Thymus (tissue), 11 donors: ENCODE results near the gene DGAT2. TPM values are rescaled to one million over a fixed set of nuclear protein-coding genes. Genes with fewer than 3 reads are reported as not detected.

ENCODE experiments used
- DNase-seq, 9 donors: peaks; one replicate each; pipeline ENCODE4 v3.0.0-alpha.2; 2013; ENCODE audit warnings: low spot score in 9 of 9, low read depth in 6 of 9, missing footprints in 1 of 9
- H3K27ac ChIP-seq, 2 donors: one replicate each; pipeline ENCODE4 v1.5.1; 2013; ENCODE audit warnings: control low read depth in 1 of 2, low read depth in 1 of 2, low read length in 1 of 2, mild to moderate bottlenecking in 1 of 2, moderate library complexity in 1 of 2
- H3K27me3 ChIP-seq, 2 donors: one replicate each; pipeline ENCODE4 v1.5.1; 2013; ENCODE audit warnings: low read length in 1 of 2; ENCODE audit not compliant: control insufficient read depth in 2 of 2, insufficient read depth in 1 of 2
- H3K36me3 ChIP-seq, 2 donors: one replicate each; pipeline ENCODE4 v1.5.1; 2013; ENCODE audit warnings: low read length in 1 of 2, mild to moderate bottlenecking in 1 of 2, moderate library complexity in 1 of 2; ENCODE audit not compliant: control insufficient read depth in 2 of 2, insufficient read depth in 2 of 2
- H3K4me1 ChIP-seq, 2 donors: one replicate each; pipeline ENCODE4 v1.5.1; 2013; ENCODE audit warnings: low read length in 2 of 2; ENCODE audit not compliant: control insufficient read depth in 2 of 2, insufficient read depth in 2 of 2
- H3K4me3 ChIP-seq, 2 donors: one replicate each; pipeline ENCODE4 v1.5.1; 2013; ENCODE audit warnings: low read length in 2 of 2, control low read depth in 1 of 2, mild to moderate bottlenecking in 1 of 2
- H3K9me3 ChIP-seq, 2 donors: one replicate each; pipeline ENCODE4 v1.5.1; 2013; ENCODE audit warnings: low read length in 1 of 2, mild to moderate bottlenecking in 1 of 2; ENCODE audit not compliant: control insufficient read depth in 2 of 2, insufficient read depth in 1 of 2
- WGBS: extraction: QIAGEN DNeasy Blood & Tissue Kit; methylation state at CpG from one replicate; pipeline ENCODE4 v1.1.7; 2013; 5-methylcytosine and 5-hydroxymethylcytosine counted together
- polyA plus RNA-seq: library from polyadenylated mRNA; stranded (reverse); fragments of 200-250 nt; gene quantifications from one replicate; pipeline ENCODE4 v1.2.3, GENCODE V29; 2013
- total RNA-seq: library from RNA; stranded (reverse); fragments of 120-200 nt; gene quantifications from one replicate; pipeline ENCODE4 v1.2.4, GENCODE V29; 2013
- donor health status: healthy.

DGAT2 gene
- total and polyA plus RNA-seq, 2 donors: 5.3 to 8.5 TPM

GRCh38 chr11:75800728-75801361, 32.3 kb downstream of the DGAT2 start:
- Histone ChIP-seq H3K4me3 (no peak overlapping the region), H3K36me3 (no peaks in the 10 kb centered on the region), H3K27ac (peak overlapping the region in 1 of 2 donors; percentile 84), H3K27me3 (no peaks in the 10 kb centered on the region), H3K4me1 (peaks cover 20 to 34% of the 10 kb centered on the region in 2 donors), H3K9me3 (no peaks in the 10 kb centered on the region)
- DNase-seq: peak in 2 of 9 donors; percentile 15 to 42
- 95% methylated on average over 6 of the region's 6 CpGs for WGBS

GRCh38 chr11:75801362-75802020, 32.9 kb downstream of the DGAT2 start:
- peak in 8 of 9 donors; percentile 44 to 84 (median 64) for DNase-seq
- H3K4me1 ChIP-seq: peaks cover 20 to 34% of the 10 kb centered on the region in 2 donors

DNA sequence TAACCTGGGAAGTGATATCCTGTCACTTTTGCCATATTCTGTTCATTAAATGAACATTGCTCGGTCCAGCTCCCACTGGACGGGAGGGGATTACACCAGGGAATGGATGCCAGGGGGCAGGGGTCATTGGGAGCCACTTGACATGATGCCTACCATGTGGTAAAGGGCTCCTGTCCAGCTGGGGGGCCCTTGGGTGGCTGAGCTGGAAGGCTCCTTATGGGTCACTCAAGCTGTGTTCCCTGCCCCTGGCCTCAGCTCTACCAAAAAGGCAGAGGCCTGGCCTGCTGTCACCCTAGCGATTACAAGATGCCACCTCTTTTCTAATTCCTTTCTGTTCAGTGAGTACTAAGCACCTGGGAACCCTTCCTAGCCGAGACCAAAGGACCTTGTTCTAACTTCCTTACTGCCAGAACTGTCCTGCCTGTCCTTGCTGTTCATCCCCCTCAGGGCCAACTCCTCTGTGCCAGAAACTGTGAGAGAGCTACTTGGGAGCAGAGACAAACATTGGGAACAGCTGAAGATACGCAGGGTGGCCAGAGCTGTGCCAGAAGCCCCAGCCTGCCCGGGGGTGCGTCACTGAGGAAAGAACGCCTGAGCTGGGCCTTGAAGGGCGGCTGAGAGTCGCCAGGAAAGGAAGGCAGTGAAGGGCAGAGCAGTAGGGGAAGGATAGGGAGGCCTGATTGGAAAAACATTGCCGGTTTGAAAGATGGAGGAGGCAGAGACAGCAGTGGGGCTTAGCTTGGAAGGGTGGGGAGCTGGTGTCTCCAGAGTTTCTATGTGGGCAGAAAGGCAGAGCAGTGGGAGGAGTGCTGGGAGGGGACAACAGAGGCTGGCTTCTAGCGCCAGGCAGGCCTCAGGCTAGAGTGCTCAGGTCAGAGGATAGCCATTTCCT, 33.7 kb downstream of the DGAT2 start:
- H3K4me3 ChIP-seq: no peak overlapping the region
- WGBS: 97% methylated on average over 12 of the region's 12 CpGs
- H3K36me3 ChIP-seq: no peaks in the 10 kb centered on the region
- H3K9me3 ChIP-seq: no peaks in the 10 kb centered on the region
- peak overlapping the region in 1 of 2 donors; percentile 84 for H3K27ac ChIP-seq
- H3K4me1 ChIP-seq: peaks cover 20 to 34% of the 10 kb centered on the region in 2 donors
- H3K27me3 ChIP-seq: no peaks in the 10 kb centered on the region
- no peak for DNase-seq

More at GRCh38 chr11:75801362-75802020, 32.9 kb downstream of the DGAT2 start:
- Histone ChIP-seq H3K9me3 (no peaks in the 10 kb centered on the region), H3K27me3 (no peaks in the 10 kb centered on the region), H3K36me3 (no peaks in the 10 kb centered on the region), H3K27ac (peak overlapping the region in 1 of 2 donors; percentile 84), H3K4me3 (no peak overlapping the region)
- WGBS: 73% methylated on average over 9 of the region's 9 CpGs

DNA sequence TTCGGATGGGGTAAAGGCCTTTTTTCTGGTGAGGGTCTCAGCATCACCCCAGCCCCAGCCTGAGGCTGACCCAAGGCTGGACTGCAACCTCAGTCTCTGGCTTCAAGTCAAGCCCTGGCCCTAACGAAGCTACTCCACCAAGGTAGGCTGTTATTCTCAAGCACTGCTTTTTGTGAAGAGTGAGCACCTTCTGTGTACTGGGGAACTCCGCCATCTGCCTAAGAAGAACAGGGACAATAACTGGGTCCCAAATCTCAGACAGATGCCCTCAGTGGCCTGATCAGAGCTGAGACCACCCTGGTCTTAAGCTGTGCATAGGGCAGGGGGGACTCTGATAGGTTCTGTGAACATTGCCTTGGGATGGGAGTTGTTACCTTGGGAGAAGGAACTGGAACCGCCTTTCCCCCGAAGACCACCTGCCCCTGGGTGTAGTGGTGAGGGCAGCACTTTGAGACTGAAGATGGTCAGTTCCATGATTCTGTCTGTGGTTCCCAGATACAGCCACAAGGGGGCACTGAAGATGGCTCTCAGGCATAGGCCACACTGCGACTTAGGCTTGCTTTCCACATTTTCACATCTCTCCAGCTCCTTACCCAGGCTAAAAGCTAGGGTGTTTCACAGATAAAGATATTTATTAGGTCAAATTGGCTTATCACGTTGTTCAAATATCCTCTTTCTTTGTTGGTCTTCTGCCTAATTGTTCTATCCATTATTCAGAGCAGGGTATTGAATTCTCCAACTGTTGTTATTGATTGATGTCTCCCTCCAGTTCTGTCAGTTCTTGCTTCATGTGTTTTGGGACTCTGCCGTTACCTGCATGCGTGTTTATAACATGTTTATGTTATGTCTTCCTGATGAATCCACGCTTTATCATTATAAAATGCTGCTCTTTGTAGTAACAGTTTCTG, 34.6 kb downstream of the DGAT2 start:
- DNase-seq: peak in 8 of 9 donors; percentile 30 to 79 (median 64)
- 63% methylated on average over 10 of the region's 10 CpGs for WGBS

GRCh38 chr11:75809111-75809510, 40.5 kb downstream of the DGAT2 start:
- Histone ChIP-seq H3K36me3 (no peaks in the 10 kb centered on the region), H3K27me3 (no peaks in the 10 kb centered on the region), H3K4me3 (no peak overlapping the region), H3K4me1 (peaks cover under 1 to 4% of the 10 kb centered on the region in 2 donors), H3K9me3 (no peaks in the 10 kb centered on the region), H3K27ac (no peak overlapping the region)
- WGBS: 90% methylated on average over 2 of the region's 2 CpGs
- DNase-seq: no peak

More for the DNA sequence above, 34.6 kb downstream of the DGAT2 start:
- H3K4me1 ChIP-seq: peaks cover 20 to 34% of the 10 kb centered on the region in 2 donors
- no peak overlapping the region for H3K4me3 ChIP-seq
- H3K27ac ChIP-seq: no peak overlapping the region
- no peaks in the 10 kb centered on the region for H3K9me3 ChIP-seq
- H3K36me3 ChIP-seq: no peaks in the 10 kb centered on the region
- no peaks in the 10 kb centered on the region for H3K27me3 ChIP-seq

GRCh38 chr11:75809991-75810390, 41.4 kb downstream of the DGAT2 start:
- 98% methylated on average over 2 of the region's 2 CpGs for WGBS
- H3K4me1 ChIP-seq: peaks cover 3 to 8% of the 10 kb centered on the region in 2 donors

GRCh38 chr11:75810637-75811390, 42.2 kb downstream of the DGAT2 start:
- Histone ChIP-seq H3K4me3 (no peak overlapping the region), H3K27ac (no peak overlapping the region), H3K27me3 (no peaks in the 10 kb centered on the region), H3K36me3 (no peaks in the 10 kb centered on the region), H3K4me1 (peaks cover 3 to 8% of the 10 kb centered on the region in 2 donors), H3K9me3 (no peaks in the 10 kb centered on the region)
- 91% methylated on average over 8 of the region's 8 CpGs for WGBS
- no peak for DNase-seq

More at GRCh38 chr11:75809991-75810390, 41.4 kb downstream of the DGAT2 start:
- H3K9me3 ChIP-seq: no peaks in the 10 kb centered on the region
- no peak overlapping the region for H3K27ac ChIP-seq
- DNase-seq: no peak
- H3K4me3 ChIP-seq: no peak overlapping the region
- H3K36me3 ChIP-seq: no peaks in the 10 kb centered on the region
- no peaks in the 10 kb centered on the region for H3K27me3 ChIP-seq

DNA sequence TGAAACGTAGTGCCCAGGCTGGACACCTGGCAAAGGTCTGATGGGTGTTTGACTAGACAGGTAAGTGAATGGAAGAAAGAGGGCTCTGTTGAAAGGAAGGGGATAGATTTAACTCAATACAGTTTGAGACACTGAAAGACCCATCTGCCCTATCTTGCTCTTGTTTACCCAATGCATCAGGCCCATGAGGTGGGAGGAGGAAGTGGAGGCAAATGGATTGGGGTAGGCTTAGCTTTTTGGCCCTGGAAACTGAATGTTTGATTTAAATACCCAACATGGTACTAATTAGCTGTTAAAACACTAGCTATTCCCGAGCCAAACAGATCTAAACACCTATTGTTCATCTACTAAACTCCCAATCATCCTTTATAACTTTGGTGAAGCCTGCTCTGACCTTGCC, 42.9 kb downstream of the DGAT2 start:
- no peaks in the 10 kb centered on the region for H3K27me3 ChIP-seq
- H3K27ac ChIP-seq: no peak overlapping the region
- peaks cover 7 to 13% of the 10 kb centered on the region in 2 donors for H3K4me1 ChIP-seq
- H3K36me3 ChIP-seq: no peaks in the 10 kb centered on the region
- DNase-seq: no peak
- no peaks in the 10 kb centered on the region for H3K9me3 ChIP-seq
- no peak overlapping the region for H3K4me3 ChIP-seq
- WGBS: 97% methylated on average over 2 of the region's 2 CpGs
